GM10847 (cell line): ENCODE data around the gene ARL6IP4.

ENCODE experiments used
- POLR2A ChIP-seq: IDR thresholded peaks from 2 replicates; pipeline ENCODE4 v1.6.1; 2011; ENCODE audit not compliant: insufficient read length; ENCODE audit errors: extremely low read depth

ARL6IP4 gene

DNA sequence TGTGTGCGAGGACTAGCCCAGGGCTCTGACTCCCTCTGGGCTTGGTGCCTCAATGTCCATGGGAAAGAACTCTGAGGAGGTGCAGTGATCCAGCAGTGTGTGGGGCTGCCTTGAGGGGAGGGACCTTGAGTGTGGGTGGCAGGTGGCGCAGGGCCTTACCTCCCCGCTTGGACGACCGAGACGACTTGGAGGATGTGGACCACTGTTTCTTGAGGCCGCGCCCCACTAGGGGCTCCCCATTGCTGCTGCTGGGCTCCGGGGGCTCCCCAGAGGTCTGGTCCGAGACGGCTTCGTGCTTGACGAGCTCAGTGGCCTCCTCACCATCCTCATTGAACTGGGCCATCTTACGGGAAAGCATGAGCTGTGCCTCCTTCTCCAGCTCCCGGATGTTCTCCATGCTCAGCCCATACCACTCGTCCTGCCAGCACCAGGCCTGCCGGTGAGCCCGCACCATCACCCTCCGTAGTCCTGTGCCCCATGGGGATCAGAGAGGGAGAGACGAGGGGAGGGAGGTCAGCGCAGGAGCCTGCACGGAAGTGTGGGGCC, 24.7 kb downstream of the ARL6IP4 start:
- TF ChIP-seq POLR2A, result no peak

- no peak for TF ChIP-seq POLR2A
Measured at GRCh38 chr12:123006977-123007376, 26.5 kb downstream of the ARL6IP4 start.

GRCh38 chr12:123010110-123010509, 29.6 kb downstream of the ARL6IP4 start:
- no peak for TF ChIP-seq POLR2A

GRCh38 chr12:123010681-123011080, 30.2 kb downstream of the ARL6IP4 start:
- no peak for TF ChIP-seq POLR2A

DNA sequence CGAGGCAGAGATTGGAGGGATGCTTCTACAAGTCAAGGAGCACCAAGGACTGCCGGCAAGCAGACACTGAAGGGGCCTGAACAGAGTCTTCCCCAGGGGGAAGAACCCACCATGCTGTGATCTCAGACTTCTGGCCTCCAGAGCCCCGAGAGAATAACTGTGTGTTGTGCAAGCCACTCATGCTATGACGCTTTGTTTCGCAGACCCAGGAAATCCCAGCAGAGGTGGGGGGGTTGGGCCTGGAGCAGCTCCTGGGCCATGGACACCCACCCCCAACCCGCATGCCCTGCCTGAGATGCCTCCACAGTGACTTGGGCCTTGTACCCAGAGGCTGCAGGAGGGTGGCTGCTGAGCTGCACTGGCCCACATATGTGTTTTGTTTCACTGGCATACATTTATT, 31.2 kb downstream of the ARL6IP4 start:
- no peak for TF ChIP-seq POLR2A

DNA sequence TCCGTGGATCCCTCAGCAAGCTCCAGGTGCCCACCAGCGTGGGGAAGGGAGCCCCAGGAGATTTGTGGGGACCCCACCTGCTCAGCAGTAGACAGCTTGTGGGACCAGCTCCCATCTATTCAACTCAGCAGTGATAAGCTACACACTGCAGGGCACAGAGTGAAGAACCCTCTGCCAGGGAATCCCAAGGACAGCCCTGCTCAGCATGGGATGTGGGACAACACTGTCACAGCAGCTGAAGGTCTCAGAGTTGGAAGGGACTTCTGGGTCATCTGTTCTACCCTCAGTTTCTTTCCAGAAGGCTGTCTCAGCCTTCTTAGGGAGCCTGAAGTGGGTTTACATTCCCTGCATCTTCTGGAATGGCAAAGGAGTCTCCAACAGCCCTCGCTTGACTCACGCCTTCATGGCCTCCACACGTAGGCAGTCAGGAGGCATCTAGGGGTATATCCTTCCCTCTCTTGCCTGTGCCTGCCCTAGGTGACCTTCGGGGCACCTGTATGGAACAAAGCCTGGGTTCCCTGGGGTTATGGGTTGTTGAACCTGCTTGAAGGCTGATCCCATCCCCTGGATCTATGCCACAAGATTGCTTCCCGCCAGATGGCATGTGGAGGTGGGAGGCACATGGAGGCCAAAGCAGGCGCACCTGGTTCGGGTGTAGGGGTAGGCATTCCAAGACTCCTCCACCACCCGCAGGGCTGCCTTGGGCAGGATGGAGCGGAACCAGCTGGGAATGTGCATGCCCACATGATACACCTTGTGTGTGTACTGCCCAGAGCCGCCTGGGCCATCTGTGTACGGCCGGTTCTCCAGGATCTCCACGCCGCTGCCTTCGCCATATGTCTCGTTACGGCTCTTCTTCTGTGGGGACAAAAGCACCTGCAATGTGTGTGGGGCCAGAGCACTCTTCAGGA, 33.0 kb downstream of the ARL6IP4 start:
- TF ChIP-seq POLR2A, result no peak

- TF ChIP-seq POLR2A, result no peak
Measured at GRCh38 chr12:123017753-123018152, 37.3 kb downstream of the ARL6IP4 start.

GRCh38 chr12:123019841-123020138, 39.3 kb downstream of the ARL6IP4 start:
- no peak for TF ChIP-seq POLR2A

DNA sequence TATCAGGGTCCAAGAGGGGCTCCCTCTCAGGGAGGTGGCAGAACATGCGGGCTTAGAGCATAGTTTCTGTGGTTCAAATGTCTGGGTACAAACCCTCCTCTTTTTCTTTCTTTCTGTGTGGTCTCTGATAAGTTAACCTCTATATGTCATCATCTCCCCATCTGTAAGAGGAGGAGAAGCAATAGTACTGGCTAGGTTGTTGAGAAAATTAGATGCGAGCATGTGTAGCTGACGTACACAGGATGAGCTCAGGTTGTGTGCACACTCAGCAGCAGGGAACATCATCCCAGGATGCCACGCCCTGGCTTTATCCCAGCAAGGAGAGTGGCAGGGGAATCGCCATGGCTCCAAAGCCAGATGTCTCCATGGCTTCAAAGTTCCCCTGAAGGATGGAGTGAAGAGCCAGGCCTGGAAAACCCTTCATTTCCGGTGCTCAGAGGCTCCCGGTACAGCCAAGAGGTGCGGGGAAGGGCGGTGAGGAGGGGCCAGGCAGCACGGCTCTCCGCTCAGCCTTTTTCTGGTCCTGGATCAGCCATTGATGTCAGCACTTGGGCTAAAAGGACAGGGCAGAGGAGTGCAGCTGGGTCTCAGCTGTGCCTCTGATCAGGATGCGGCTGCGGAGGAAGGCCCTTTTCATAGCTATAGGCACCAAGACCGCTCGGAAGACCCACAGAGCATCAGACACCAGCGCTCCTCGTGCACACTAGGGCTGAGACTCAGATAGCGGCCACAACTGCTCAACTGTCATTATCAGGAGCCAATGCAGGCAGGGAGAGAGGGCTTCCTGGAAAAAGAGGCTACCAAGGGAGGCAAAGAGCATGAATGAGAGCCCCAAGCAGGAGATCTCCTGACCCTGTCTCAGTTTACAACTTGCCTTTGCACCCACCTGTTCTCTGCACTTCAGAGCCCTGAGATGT, 41.5 kb downstream of the ARL6IP4 start:
- TF ChIP-seq POLR2A, result no peak

GRCh38 chr12:123022846-123023245, 42.4 kb downstream of the ARL6IP4 start:
- TF ChIP-seq POLR2A, result no peak

DNA sequence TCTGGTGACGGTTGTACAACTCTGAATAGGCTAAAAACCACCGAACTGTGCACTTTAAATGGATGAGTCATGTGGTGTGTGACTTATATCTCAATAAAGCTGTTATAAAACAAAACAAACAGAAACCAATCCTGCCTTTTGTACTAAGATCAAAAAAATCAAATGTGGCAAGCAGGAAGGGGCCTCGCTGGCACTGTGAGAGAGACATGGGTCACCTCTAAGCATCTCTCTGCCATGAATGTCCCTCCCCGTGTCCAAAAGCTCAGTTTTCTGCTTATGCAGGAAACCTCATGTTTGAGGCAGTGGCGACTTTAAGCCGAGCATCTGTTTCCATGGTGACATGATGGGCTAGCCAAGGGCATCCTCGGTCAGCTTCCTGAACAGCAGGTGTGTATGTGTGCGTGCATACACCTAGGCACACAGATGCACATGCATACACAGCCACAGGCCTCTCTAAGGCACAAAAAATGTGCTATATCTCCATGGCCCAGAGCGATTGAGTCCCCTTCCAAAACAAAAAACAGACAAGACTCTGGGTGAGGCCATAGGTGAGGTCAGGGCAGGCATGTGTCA, 44.4 kb downstream of the ARL6IP4 start:
- no peak for TF ChIP-seq POLR2A

DNA sequence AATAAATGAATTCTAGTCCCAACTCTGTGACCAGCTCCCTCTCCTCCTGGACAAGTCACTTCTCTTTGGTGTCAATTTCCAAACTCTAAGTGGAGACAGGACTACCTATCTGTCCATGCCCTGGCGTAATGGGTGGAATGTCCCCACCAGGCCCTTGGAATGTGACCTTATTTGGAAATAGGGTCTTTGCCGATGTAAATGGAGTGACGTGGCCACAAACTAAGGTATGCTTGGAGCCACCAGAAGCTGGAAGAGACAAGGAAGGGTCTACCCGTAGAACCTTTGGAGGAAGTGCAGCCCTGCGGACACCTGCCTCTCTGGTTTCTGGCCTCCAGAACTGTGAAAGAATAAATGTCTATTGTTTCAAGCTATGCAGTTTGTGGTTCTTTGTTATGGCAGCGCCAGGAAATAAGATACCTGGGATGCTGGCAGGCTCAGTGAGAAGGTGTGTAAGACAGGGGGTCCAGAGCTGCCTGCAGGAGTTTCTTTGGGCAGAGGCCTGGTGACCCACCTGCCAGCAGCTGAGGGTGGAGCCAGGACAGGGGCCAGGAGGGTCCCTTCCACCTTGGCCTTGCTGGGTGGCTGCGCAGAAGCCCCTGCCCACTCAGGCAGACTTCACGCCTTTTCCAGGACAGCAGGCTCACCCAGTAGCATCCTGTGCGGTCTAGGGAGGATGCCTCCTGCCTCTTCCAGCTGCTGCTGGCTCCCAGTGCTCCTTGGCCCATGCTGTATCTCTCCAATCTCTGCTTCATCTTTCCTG, 45.8 kb downstream of the ARL6IP4 start:
- no peak for TF ChIP-seq POLR2A

DNA sequence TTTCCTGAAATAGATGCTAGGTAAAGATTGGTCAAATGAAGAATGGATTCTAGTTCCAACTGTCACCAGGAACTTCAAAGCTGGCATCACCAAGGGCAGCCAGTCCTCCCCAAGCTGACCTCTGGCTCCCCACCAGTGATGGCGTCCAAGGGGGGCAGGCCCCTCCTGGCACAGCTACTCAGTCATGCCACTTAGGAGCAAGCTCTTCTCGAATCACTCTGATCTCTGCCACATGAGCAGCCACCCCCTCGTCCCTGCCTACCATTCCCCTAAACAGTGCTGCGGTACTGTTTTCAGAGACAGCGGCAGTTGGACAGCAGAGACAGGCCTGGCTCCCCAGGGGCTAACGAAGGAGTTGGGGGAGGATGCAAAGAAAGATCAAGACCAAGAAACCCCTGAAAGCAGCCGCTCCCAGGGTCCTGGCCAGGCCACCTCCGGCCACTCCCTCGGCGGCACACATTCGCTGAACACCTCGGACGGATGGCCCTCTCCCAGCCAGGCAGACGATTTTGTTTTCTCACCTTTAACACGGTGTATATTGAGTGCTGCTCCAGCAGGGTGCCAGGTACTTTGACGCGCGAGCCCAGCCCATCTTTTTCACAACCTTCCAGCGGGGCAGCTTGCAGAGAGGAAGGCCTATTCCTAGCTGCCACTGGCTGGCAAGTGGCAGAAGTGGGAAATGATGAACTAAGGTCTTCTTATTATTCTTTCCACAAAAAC, 47.4 kb downstream of the ARL6IP4 start:
- no peak for TF ChIP-seq POLR2A

DNA sequence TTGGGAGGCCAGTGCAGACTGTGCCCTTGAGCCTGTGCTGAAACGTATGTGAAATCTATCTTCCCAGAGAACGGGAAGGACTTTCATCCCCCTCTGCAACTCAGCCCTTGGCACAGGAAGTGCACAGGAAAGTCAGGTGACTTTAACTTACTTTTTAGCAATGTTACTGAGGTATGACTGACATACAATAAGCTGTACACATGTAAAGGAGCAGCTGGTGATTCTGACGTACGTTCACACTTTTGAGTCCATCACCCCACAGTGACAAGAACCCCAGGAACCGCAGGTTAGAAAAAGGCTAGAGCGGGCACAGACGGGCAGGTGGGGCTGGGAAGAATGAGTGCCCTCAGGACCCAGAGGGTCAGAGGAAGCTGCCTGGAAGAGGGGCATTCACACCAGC, 48.0 kb downstream of the ARL6IP4 start:
- TF ChIP-seq POLR2A, result no peak

GRCh38 chr12:123029550-123029949, 49.1 kb downstream of the ARL6IP4 start:
- no peak for TF ChIP-seq POLR2A

DNA sequence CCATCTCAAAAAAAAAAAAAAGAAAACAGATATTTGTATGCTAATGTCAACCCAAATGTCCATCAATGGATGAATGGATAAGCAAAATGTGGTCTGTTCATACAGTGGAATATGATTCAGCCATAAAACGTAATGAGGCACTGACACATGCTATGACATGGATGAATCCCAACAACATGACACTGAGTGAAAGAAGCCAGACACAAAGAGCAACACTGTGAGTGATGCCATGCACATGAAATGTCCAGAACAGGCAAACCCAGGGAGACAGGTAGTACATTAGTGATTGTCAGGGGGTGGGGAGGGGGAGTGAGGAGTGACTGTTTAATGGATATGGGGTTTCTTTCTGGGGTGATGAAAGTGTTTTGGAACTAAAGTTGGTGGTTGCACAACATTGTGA, 50.2 kb downstream of the ARL6IP4 start:
- TF ChIP-seq POLR2A, result no peak
